Measurements from ENCODE around the gene SLC41A1. TPM values are rescaled to one million over a fixed set of nuclear protein-coding genes. Genes with fewer than 3 reads are reported as not detected.

Gene SLC41A1
- total RNA-seq, 3 donors from 2014 or later, result 32.2 to 36.6 (median 32.4) TPM

DNA sequence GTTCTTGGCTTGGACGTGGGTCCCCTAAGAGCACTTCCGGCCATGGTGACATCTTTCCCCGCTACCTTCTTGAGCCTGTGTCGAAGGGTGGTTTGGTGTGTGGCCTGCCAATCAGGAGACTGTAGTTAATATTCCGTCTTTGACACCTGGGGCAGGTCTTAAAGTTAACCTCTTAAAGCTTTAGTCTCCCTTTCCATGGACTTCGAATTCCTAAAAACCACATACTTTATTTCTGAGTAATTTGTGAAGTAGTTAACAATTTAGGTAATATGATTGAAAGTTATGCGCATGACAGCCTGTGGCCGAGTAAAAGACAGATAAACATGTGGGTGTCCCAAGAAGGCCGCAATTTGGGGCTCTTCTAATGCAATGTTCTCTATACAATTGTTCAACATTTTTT, 27.6 kb downstream of the SLC41A1 start:
- Mint-ChIP-seq H3K36me3 (ENCODE audit: insufficient read depth) (peaks cover 2% of the 10 kb centered on the region), H3K4me1 (ENCODE audit: low read depth) (peaks cover 7% of the 10 kb centered on the region), H3K27me3 (ENCODE audit: low read depth) (no peaks in the 10 kb centered on the region), H3K9me3 (no peaks in the 10 kb centered on the region), H3K4me3 (no peak overlapping the region)
- DNase-seq, result no peak
- ATAC-seq, result no peak

DNA sequence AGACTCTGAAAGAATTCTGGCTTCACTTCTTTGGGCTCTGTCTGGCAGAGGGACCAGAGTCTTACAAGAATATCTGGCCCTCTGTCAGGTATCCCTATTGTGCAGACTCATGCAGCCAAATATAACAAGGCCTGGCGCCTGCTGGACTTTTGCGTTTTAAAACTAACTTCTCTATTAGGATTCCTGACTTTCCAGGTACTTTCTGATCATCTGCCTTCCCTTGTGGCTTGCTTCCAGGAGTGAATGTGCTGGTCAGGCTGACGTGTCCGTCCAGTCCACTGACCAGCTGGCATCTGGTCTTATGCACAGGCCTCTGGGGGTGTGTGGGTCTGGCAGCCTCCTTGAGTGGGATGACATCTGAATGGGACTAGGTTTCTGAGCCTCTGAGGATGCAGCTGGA, 29.1 kb downstream of the SLC41A1 start:
- H3K4me3 Mint-ChIP-seq, result no peak overlapping the region
- peaks cover 7% of the 10 kb centered on the region for H3K4me1 Mint-ChIP-seq (ENCODE audit: low read depth)
- no peaks in the 10 kb centered on the region for H3K27me3 Mint-ChIP-seq (ENCODE audit: low read depth)
- no peaks in the 10 kb centered on the region for H3K36me3 Mint-ChIP-seq (ENCODE audit: insufficient read depth)
- H3K9me3 Mint-ChIP-seq, result no peaks in the 10 kb centered on the region
- DNase-seq (no peak), ATAC-seq (no peak)

DNA sequence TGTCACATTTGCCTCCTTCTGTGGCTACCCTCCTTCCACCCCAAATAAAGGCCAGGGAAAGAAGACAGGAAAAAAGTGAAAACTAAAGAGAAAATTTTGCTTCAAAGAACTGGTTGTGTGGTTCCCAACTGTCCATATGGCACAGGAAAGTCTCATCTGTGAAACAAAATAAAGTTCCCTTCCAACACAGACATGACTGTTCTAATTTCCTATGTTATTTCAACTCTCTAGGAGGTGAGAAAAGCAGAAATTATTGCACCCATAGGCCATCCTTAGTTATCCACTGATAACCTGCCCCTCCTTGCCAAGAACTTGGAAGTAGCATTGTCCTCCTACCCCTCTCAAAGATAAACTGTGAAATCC, 29.6 kb downstream of the SLC41A1 start:
- no peak overlapping the region for H3K4me3 Mint-ChIP-seq
- ATAC-seq (no peak), DNase-seq (no peak)
- H3K9me3 Mint-ChIP-seq, result no peaks in the 10 kb centered on the region
- no peaks in the 10 kb centered on the region for H3K27me3 Mint-ChIP-seq (ENCODE audit: low read depth)
- no peaks in the 10 kb centered on the region for H3K36me3 Mint-ChIP-seq (ENCODE audit: insufficient read depth)
- H3K4me1 Mint-ChIP-seq (ENCODE audit: low read depth), result peaks cover 7% of the 10 kb centered on the region

DNA sequence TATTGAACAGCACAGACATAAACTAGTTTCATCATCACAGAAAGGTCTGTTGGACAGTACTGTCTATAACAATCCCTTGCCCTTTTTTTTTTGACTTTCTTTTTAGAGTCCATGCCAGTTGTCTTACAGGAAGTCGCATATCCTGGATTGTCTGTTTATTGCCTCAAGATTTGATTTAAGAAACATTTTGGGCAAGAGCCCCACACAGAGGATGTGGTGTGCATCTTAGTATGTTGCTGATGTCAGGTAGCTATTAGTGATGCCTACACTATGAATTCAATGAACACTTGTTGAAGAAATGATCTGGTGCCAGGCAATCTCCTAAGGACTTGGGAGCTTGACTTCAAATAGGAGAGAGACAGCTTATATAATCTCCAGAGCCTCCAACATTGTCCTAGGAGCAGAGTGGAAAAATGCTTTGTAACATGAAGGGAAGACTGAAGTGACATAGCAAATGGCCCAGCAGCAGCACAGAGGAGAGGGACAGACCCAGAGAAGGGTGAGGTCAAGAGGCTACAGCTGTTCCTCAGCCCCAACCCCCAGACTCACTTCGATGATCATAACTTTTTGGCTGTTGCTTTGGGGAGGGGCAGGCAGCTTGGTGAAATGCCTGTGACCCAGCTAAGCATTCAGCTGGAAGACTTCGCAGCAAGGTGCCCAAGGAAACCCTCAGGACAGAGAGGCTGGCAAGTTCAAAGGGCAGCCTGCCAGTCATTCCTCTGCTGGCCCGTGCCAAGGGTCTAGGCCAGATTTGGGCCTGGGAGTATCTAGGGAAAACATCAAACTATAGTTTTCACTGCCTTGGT, 30.2 kb downstream of the SLC41A1 start:
- peaks cover 7% of the 10 kb centered on the region for H3K4me1 Mint-ChIP-seq (ENCODE audit: low read depth)
- DNase-seq, result no peak

DNA sequence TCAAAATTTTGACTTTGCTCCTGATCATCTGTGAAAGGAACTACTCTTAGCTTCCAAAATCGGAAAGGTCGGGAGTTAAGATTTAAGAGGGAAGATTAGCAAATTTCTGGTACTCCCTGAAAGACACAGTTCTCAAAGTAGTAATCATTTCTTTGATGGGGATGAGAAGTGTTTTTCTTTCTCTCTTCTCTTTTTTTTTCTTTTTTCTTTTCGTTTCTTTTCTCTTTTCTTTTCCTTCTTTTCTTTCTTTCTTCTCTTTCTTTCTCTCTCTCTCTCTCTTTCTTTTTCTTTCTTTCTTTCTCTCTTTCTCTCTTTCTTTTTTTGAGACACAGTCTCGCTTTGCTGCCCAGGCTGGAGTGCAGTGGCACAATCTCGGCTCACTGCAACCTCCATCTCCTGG, 32.7 kb downstream of the SLC41A1 start:
- Mint-ChIP-seq H3K9me3 (no peaks in the 10 kb centered on the region), H3K4me1 (ENCODE audit: low read depth) (peaks cover 22% of the 10 kb centered on the region), H3K27me3 (ENCODE audit: low read depth) (no peaks in the 10 kb centered on the region), H3K36me3 (ENCODE audit: insufficient read depth) (no peaks in the 10 kb centered on the region), H3K4me3 (no peak overlapping the region)
- DNase-seq (no peak), ATAC-seq (no peak)

More for the DNA sequence above, 30.2 kb downstream of the SLC41A1 start:
- no peaks in the 10 kb centered on the region for H3K27me3 Mint-ChIP-seq (ENCODE audit: low read depth)
- no peaks in the 10 kb centered on the region for H3K36me3 Mint-ChIP-seq (ENCODE audit: insufficient read depth)
- H3K9me3 Mint-ChIP-seq, result no peaks in the 10 kb centered on the region
- ATAC-seq, result no peak
- no peak overlapping the region for H3K4me3 Mint-ChIP-seq

DNA sequence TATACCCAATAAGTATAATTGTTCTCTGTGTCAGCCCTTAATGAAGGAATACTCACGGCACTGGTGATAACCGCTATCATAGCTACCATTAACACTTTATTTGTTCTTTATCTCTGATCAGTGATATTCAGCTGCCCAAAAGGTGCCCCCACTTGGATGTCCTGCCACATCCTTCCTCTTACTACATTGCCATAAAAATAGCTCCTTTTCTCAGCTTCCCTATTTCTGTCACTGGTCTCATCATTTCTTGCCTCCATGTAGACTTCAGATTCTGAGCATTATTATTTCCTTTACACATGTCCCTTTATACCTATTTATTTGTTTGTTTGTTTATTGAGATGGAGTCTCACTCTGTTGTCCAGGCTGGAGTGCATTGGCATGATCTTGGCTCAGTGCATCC, 35.0 kb downstream of the SLC41A1 start:
- H3K27me3 Mint-ChIP-seq (ENCODE audit: low read depth), result no peaks in the 10 kb centered on the region
- no peaks in the 10 kb centered on the region for H3K36me3 Mint-ChIP-seq (ENCODE audit: insufficient read depth)
- no peaks in the 10 kb centered on the region for H3K9me3 Mint-ChIP-seq
- DNase-seq, result no peak
- no peak overlapping the region for H3K4me3 Mint-ChIP-seq
- no peak for ATAC-seq
- H3K4me1 Mint-ChIP-seq (ENCODE audit: low read depth), result peaks cover 36% of the 10 kb centered on the region

DNA sequence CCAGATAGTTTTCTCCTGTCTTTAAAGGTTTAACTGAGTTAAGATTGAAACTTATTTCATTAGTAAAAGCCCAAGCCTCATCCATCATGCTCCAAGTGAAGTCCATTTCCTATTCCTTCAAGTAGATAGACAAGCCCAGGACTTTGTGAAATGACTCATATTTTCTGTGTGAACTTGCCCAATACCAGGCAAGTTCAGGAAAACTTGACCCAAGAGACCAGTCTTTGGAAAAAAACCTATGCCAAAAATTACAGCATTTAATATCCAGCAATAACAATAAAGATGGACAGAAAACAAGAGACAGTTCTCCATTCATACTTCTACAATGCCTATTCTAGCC, 37.3 kb downstream of the SLC41A1 start:
- H3K4me3 Mint-ChIP-seq, result peak overlapping the region; percentile 91
- no peaks in the 10 kb centered on the region for H3K27me3 Mint-ChIP-seq (ENCODE audit: low read depth)
- DNase-seq (no peak), ATAC-seq (no peak)
- H3K9me3 Mint-ChIP-seq, result no peaks in the 10 kb centered on the region
- peaks cover 52% of the 10 kb centered on the region for H3K4me1 Mint-ChIP-seq (ENCODE audit: low read depth)
- peaks cover 2% of the 10 kb centered on the region for H3K36me3 Mint-ChIP-seq (ENCODE audit: insufficient read depth)

DNA sequence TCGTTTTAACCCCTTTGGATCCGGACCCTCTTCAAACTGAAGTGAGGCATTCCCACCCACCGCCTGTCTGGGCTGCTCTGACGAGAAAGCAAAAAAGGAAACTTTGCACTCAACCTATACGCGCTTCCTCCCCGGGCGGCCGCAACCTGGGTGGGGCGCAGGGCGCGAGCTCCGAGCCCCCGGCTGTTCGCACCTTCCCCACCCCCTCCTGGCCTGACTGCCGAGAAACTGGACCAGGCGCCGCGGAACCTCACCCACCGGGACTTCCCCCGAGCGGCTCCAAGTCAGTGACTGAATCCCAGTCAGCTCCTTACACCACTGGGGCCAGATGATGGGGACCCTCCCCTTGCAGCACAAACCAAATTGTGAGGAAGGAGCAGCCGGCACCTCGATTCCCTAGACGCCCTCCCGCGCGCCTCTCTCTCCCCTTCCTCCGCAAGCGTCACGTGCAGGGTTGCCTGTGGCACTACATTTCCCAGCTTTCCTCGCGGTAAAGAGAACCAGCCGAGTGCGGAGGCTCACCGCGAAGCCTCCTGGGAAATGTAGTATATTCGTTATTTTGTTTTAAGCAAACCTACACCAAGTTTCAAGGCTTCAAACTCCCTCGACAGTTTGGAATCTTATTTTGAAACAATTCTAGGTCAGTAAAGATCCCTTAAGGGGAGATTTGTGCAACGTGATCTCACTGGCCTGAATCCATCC, 37.8 kb downstream of the SLC41A1 start, which contains the start of gene RAB29:
Gene RAB29, minus strand, starts transcription at position 468 of the 702 bp plus-strand sequence. CDS start 526 bp downstream, outside the sequence.
- Mint-ChIP-seq H3K27me3 (ENCODE audit: low read depth) (no peaks in the 10 kb centered on the region), H3K9me3 (no peaks in the 10 kb centered on the region), H3K36me3 (ENCODE audit: insufficient read depth) (peaks cover 5% of the 10 kb centered on the region), H3K4me3 (peak within 1 kb of the TSS; percentile 91), H3K4me1 (ENCODE audit: low read depth) (peaks cover 56% of the 10 kb centered on the region)
- DNase-seq (peak; percentile 71), ATAC-seq (peak; percentile 84 to 86)

DNA sequence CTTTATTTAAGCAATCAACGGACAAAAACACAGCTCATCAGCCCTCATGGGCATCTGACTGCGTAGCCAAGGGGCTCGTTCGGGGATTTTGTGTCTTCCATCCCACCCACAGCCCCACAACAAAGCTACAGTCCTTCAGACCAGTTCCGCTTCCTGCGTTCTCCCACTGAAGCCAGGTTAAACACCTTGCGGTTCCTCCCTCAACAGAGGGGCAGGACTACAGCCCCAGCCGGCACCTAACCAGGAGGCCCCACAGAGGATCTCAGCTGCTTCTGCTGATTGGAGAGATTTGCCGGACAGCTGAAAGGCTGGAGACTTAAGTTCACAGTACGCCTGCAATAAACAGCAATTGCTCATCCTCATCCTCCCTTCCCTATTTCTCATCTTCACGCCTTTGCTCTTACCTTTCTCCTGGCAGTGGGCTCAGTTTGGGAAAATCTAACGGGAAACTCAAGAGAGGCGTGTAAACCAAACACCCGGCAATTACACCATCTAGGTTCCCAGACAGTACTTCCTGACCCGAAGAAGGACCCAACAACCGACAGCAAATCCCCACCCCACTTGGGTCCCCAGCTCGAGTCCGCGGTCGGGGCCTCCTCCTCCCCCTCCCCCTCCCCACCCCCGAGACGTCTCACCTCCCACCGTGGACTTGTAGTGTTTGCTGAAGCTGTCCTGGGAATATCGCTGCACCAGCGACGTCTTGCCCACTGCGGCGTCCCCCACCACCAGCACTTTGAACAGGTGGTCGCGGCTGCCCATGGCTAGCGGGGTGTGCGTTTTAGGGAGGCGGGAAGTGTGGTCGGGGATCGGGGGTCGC, 38.6 kb downstream of the SLC41A1 start:
- Mint-ChIP-seq H3K9me3 (no peaks in the 10 kb centered on the region), H3K4me1 (ENCODE audit: low read depth) (peaks cover 58% of the 10 kb centered on the region), H3K27me3 (ENCODE audit: low read depth) (no peaks in the 10 kb centered on the region), H3K36me3 (ENCODE audit: insufficient read depth) (peaks cover 5% of the 10 kb centered on the region), H3K4me3 (peak overlapping the region; percentile 91)
- ATAC-seq, result peak; percentile 9
- DNase-seq, result peak; percentile 12

DNA sequence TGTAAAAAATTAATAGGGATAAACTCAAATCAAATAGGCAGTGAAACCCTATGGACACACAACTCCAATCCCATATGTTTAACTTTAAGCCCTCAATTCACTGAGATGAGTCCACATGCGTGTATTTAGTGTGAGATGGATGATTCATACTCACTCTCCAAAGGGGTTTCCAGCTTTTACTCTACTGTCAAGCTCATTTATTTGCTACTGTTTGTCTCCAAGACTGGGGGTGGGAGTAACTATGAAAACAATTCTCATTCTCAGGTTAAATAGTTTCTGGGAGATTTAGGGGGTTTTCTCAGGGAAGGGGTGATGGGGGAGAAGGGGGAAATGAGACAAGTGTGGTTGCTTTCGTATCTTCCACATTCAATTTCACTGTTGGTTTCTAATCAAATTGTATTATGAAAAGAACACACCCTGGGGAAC, 40.4 kb downstream of the SLC41A1 start:
- DNase-seq, result no peak
- peaks cover 59% of the 10 kb centered on the region for H3K4me1 Mint-ChIP-seq (ENCODE audit: low read depth)
- no peaks in the 10 kb centered on the region for H3K27me3 Mint-ChIP-seq (ENCODE audit: low read depth)
- peaks cover 7% of the 10 kb centered on the region for H3K36me3 Mint-ChIP-seq (ENCODE audit: insufficient read depth)
- no peaks in the 10 kb centered on the region for H3K9me3 Mint-ChIP-seq
- ATAC-seq, result peak; percentile 67 to 70
- peak overlapping the region; percentile 91 for H3K4me3 Mint-ChIP-seq

DNA sequence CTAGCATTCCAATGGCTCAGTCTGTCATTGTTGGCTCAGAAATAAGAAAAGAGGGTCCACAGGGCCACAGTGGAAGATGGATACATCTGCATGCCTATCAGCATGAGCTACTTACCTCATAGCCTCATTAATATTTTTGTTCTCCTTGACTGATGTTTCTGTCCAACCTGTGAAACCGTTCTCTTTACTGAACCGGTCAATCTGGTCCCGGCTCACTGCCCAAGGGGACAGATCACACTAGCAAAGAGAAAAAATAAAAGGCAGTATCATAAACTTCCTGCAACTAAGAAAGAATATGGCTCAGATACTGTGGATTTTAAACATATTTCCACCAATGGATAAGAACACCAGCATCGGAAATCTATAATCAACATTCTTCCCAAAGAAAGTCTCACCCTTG, 42.4 kb downstream of the SLC41A1 start:
- H3K4me1 Mint-ChIP-seq (ENCODE audit: low read depth), result peaks cover 52% of the 10 kb centered on the region
- H3K27me3 Mint-ChIP-seq (ENCODE audit: low read depth), result no peaks in the 10 kb centered on the region
- ATAC-seq, result no peak
- H3K4me3 Mint-ChIP-seq, result no peak overlapping the region
- no peak for DNase-seq
- peaks cover 12% of the 10 kb centered on the region for H3K36me3 Mint-ChIP-seq (ENCODE audit: insufficient read depth)
- no peaks in the 10 kb centered on the region for H3K9me3 Mint-ChIP-seq

DNA sequence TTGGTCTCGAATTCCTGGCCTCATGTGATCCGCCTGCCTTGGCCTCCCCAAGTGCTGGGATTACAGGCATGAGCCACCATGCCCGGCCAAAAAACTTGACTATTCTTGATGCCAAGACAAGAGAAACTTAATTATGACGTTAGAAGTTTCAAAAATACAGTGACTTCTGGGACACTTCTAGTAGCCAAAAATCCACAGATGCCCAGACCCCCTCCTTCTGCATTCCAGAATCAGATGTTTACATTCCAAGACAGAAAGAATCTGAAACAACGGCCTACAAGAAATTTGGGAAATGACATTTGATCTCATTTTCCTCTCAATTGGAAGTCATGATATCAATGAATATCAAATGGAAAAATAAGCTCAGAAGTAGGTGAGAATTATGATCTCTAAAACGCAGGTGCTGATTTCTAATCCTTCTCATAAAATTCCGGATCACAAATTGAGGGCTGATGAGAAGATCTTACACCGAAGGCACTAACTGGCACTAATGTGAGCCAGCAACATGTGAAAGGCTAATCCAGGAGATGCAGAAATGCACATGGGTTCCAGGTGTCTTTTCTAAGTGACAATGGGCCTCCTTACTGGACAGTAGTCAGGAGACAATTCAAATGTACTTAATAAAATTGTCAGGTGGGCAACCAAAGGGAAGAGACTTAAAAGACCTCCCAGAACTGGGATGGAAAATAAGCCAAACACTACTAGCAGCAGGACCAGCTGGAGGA, 43.2 kb downstream of the SLC41A1 start:
- Mint-ChIP-seq H3K9me3 (no peaks in the 10 kb centered on the region), H3K4me1 (ENCODE audit: low read depth) (peaks cover 47% of the 10 kb centered on the region), H3K4me3 (no peak overlapping the region), H3K27me3 (ENCODE audit: low read depth) (no peaks in the 10 kb centered on the region), H3K36me3 (ENCODE audit: insufficient read depth) (peaks cover 12% of the 10 kb centered on the region)
- DNase-seq (no peak), ATAC-seq (no peak)

DNA sequence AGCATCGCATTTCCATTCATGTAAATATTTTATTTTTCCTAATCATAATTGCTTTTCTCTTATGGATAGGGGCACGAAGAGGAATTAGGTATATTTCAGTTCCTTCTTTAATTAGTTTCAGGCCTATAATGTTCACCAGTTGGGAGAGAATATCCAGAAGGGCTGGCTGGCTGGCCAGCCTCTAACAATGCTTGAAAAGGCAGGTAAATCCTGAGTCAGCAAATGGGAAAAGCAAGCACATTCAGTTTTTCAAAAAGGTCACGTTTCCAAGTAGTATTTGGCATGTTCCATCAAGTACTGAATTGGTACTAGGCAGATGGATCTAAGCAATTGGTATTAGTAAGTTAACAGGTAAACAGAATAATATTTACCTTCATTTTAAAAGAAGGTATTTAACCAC, 45.8 kb downstream of the SLC41A1 start:
- Mint-ChIP-seq H3K4me1 (ENCODE audit: low read depth) (peaks cover 28% of the 10 kb centered on the region), H3K4me3 (no peak overlapping the region), H3K27me3 (ENCODE audit: low read depth) (no peaks in the 10 kb centered on the region), H3K9me3 (no peaks in the 10 kb centered on the region), H3K36me3 (ENCODE audit: insufficient read depth) (peaks cover 14% of the 10 kb centered on the region)
- DNase-seq, result no peak
- ATAC-seq, result no peak

DNA sequence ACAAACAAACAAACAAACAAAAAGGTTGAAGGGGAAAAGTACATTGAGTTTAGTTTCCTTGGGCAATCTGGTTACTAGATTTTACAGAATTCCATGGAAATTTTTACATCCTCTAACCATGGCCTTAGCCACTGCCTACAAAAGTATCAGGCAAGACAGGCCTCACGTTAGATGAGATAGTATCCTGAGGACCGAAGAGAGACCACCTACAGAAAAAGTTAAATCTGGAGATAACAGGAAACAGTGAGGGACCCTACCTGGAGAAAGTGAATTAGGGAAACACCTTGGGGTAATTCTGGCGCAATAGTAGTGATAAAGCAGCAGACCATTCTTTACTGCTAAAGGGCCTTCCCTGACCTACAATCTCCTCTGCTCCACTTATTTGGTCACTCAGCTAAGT, 46.4 kb downstream of the SLC41A1 start:
- Mint-ChIP-seq H3K4me1 (ENCODE audit: low read depth) (peaks cover 21% of the 10 kb centered on the region), H3K36me3 (ENCODE audit: insufficient read depth) (peaks cover 14% of the 10 kb centered on the region), H3K9me3 (no peaks in the 10 kb centered on the region), H3K27me3 (ENCODE audit: low read depth) (no peaks in the 10 kb centered on the region), H3K4me3 (no peak overlapping the region)
- DNase-seq (no peak), ATAC-seq (no peak)

Measured in activated T-cell treated with anti-CD3 and anti-CD28 coated beads, Interleukin-2, amount 50 U/mL, for 4 hours (primary cell).